A549 (cell line): Measurements from ENCODE around the gene ANKHD1. TPM values are rescaled to one million over a fixed set of nuclear protein-coding genes. Genes with fewer than 3 reads are reported as not detected.

ENCODE experiments used
- ATOH8 ChIP-seq: fragments of 250-450 bp; sonication (Bioruptor Pico); IDR thresholded peaks from 2 replicates; pipeline ENCODE4 v1.5.0; 2020; ENCODE audit warnings: low read depth, mild to moderate bottlenecking, moderate library complexity
- BHLHE40 ChIP-seq: IDR thresholded peaks from 2 replicates; pipeline ENCODE4 v1.6.1; 2012; ENCODE audit warnings: low read depth, low read length, inconsistent platforms
- CBX8 ChIP-seq: fragments of 200-600 bp; sonication (generic); IDR thresholded peaks from 2 replicates; pipeline ENCODE4 v1.6.1; 2016
- CEBPB ChIP-seq, 2 experiments: fragments of >200 bp in 1 of 2; sonication (Bioruptor Twin) in 1 of 2; formaldehyde crosslinking in 1 of 2; IDR thresholded peaks; 2 replicates each; pipeline ENCODE4 v1.6.1; 2012 to 2016
- CHD2 ChIP-seq: fragments of 150-350 bp; IDR thresholded peaks from 2 replicates; pipeline ENCODE4 v1.6.1; 2014; ENCODE audit warnings: low read length; ENCODE audit not compliant: partially characterized antibody
- E2F6 ChIP-seq: IDR thresholded peaks from 2 replicates; pipeline ENCODE4 v1.6.1; 2012; ENCODE audit warnings: low read depth, borderline replicate concordance
- EHF ChIP-seq: fragments of 250-450 bp; sonication (Bioruptor Pico); IDR thresholded peaks from 2 replicates; pipeline ENCODE4 v1.5.0; 2020; ENCODE audit warnings: mild to moderate bottlenecking
- EHMT2 ChIP-seq: fragments of 200-600 bp; sonication (generic); IDR thresholded peaks from 2 replicates; pipeline ENCODE4 v1.6.1; 2016; ENCODE audit warnings: antibody characterized with exemption, low read depth, mild to moderate bottlenecking, moderate library complexity
- EP300 ChIP-seq, 2 experiments: fragments of >200 bp; sonication (Bioruptor Twin); formaldehyde crosslinking; IDR thresholded peaks; 2 replicates in 1 of 2; 3 replicates in 1 of 2; pipeline ENCODE4 v1.6.1; 2016 to 2017
- ESRRA ChIP-seq: fragments of 150-350 bp; IDR thresholded peaks from 2 replicates; pipeline ENCODE4 v1.6.1; 2014; ENCODE audit warnings: mild to moderate bottlenecking, low read length, borderline replicate concordance
- FOSB ChIP-seq: fragments of 250-450 bp; sonication (Bioruptor Pico); IDR thresholded peaks from 2 replicates; pipeline ENCODE4 v1.5.0; 2020; ENCODE audit warnings: mild to moderate bottlenecking, moderate library complexity
- HDAC2 ChIP-seq: fragments of 200-600 bp; sonication (generic); IDR thresholded peaks from 2 replicates; pipeline ENCODE4 v1.6.1; 2016
- HEYL ChIP-seq: fragments of 250-450 bp; sonication (Bioruptor Pico); IDR thresholded peaks from 2 replicates; pipeline ENCODE4 v1.8.0; 2021; ENCODE audit warnings: mild to moderate bottlenecking, moderate library complexity
- HMGXB4 ChIP-seq: fragments of 250-450 bp; sonication (Bioruptor Pico); IDR thresholded peaks from 2 replicates; pipeline ENCODE4 v1.5.0; 2021; ENCODE audit warnings: mild to moderate bottlenecking, moderate library complexity, borderline replicate concordance
- JUN ChIP-seq, 2 experiments: fragments of >200 bp; sonication (Bioruptor Twin); formaldehyde crosslinking; IDR thresholded peaks; 2 replicates in 1 of 2; 3 replicates in 1 of 2; pipeline ENCODE4 v1.6.1; 2016 to 2017
- JUNB ChIP-seq: fragments of >200 bp; sonication (Bioruptor Twin); formaldehyde crosslinking; IDR thresholded peaks from 2 replicates; pipeline ENCODE4 v1.6.1; 2016
- KDM5A ChIP-seq: fragments of 200-600 bp; sonication (generic); IDR thresholded peaks from 2 replicates; pipeline ENCODE4 v1.6.1; 2016; ENCODE audit warnings: antibody characterized with exemption, mild to moderate bottlenecking
- MAZ ChIP-seq: fragments of 150-350 bp; IDR thresholded peaks from 2 replicates; pipeline ENCODE4 v1.6.1; 2014; ENCODE audit warnings: antibody characterized with exemption, low read depth, low read length, borderline replicate concordance
- MYC ChIP-seq: IDR thresholded peaks from 2 replicates; pipeline ENCODE4 v1.6.1; 2012; ENCODE audit warnings: mild to moderate bottlenecking, inconsistent platforms, low read length, improper control_type of control experiment, borderline replicate concordance
- NFE2L2 ChIP-seq: fragments of 150-350 bp; conservative IDR thresholded peaks from 2 replicates; pipeline ENCODE4 v1.6.1; 2014; ENCODE audit warnings: low read length
- NPAS2 ChIP-seq: fragments of 250-450 bp; sonication (Bioruptor Pico); IDR thresholded peaks from 2 replicates; pipeline ENCODE4 v1.8.0; 2022; ENCODE audit warnings: mild to moderate bottlenecking, moderate library complexity, borderline replicate concordance
- NR3C1 ChIP-seq: fragments of >200 bp; sonication (Bioruptor Twin); formaldehyde crosslinking; IDR thresholded peaks from 3 replicates; pipeline ENCODE4 v1.6.1; 2017
- PBX3 ChIP-seq: IDR thresholded peaks from 2 replicates; pipeline ENCODE4 v1.6.1; 2012
- PHF8 ChIP-seq: fragments of 200-600 bp; sonication (generic); IDR thresholded peaks from 2 replicates; pipeline ENCODE4 v1.6.1; 2016; ENCODE audit warnings: low read depth, mild to moderate bottlenecking, antibody characterized with exemption, moderate library complexity, borderline replicate concordance
- POLR2A ChIP-seq: IDR thresholded peaks from 2 replicates; pipeline ENCODE4 v1.6.1; 2012; ENCODE audit warnings: mild to moderate bottlenecking, low read length
- RAD21 ChIP-seq, 2 experiments: fragments of >200 bp in 1 of 2; sonication (Bioruptor Twin) in 1 of 2; formaldehyde crosslinking in 1 of 2; IDR thresholded peaks in 1 of 2; conservative IDR thresholded peaks in 1 of 2; 2 replicates in 1 of 2; 3 replicates in 1 of 2; pipeline ENCODE4 v1.6.1; 2012 to 2018; ENCODE audit warnings: inconsistent platforms in 1 of 2
- RARB ChIP-seq: fragments of 250-450 bp; sonication (Bioruptor Pico); IDR thresholded peaks from 2 replicates; pipeline ENCODE4 v1.8.0; 2021; ENCODE audit warnings: mild to moderate bottlenecking, moderate library complexity
- RCOR1 ChIP-seq: fragments of 150-350 bp; IDR thresholded peaks from 2 replicates; pipeline ENCODE4 v1.6.1; 2014; ENCODE audit warnings: antibody characterized with exemption, low read length, low read depth
- USF2 ChIP-seq: fragments of 450-650 bp; IDR thresholded peaks from 2 replicates; pipeline ENCODE4 v1.6.1; 2014; ENCODE audit warnings: antibody characterized with exemption
- ZC3H11A ChIP-seq: fragments of 450-650 bp; IDR thresholded peaks from 2 replicates; pipeline ENCODE4 v1.6.1; 2014; ENCODE audit warnings: antibody characterized with exemption, mild to moderate bottlenecking
- ZFP36 ChIP-seq: fragments of 450-650 bp; IDR thresholded peaks from 2 replicates; pipeline ENCODE4 v1.6.1; 2014; ENCODE audit warnings: borderline replicate concordance; ENCODE audit not compliant: partially characterized antibody
- ZSCAN20 ChIP-seq: fragments of 250-450 bp; sonication (Bioruptor Pico); IDR thresholded peaks from 2 replicates; pipeline ENCODE4 v1.8.0; 2022; ENCODE audit warnings: mild to moderate bottlenecking, moderate library complexity
- polyA plus RNA-seq, 4 experiments: library from polyadenylated mRNA; depleted of rRNA in 3 of 4; stranded (reverse); fragments of >200 nt; fragmentation: RNase III in 1 of 4; extraction: RNeasy Plus Mini Kit Qiagen cat#74134 plus additional on column Dnase treatment in 1 of 4; gene quantifications; 2 replicates in 3 of 4; 3 replicates in 1 of 4; pipeline ENCODE4 v1.2.3, GENCODE V29; 2011 to 2017
- TF ChIP-seq, protein P1 (sequence below): fragments of 150-350 bp; IDR thresholded peaks from 2 replicates; pipeline ENCODE4 v1.6.1; 2014; ENCODE audit warnings: low read depth, mild to moderate bottlenecking, low read length
- TF ChIP-seq, protein P2 (sequence below): fragments of >200 bp; sonication (Bioruptor Twin); formaldehyde crosslinking; IDR thresholded peaks from 3 replicates; pipeline ENCODE4 v1.6.1; 2016

The ANKHD1 gene
- polyA plus RNA-seq, 2 of the 4 experiments (the other 2 are of a cell fraction) = 46.9 to 94.1 TPM

- TF ChIP-seq BHLHE40 = no peak
- no peak for TF ChIP-seq CEBPB (IDR thresholded peaks at IDR 0.05)
- TF ChIP-seq, protein P1, sequence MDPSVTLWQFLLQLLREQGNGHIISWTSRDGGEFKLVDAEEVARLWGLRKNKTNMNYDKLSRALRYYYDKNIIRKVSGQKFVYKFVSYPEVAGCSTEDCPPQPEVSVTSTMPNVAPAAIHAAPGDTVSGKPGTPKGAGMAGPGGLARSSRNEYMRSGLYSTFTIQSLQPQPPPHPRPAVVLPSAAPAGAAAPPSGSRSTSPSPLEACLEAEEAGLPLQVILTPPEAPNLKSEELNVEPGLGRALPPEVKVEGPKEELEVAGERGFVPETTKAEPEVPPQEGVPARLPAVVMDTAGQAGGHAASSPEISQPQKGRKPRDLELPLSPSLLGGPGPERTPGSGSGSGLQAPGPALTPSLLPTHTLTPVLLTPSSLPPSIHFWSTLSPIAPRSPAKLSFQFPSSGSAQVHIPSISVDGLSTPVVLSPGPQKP = no peak
- TF ChIP-seq EP300 (IDR thresholded peaks at IDR 0.05) = no peak
- peak; percentile 63 for TF ChIP-seq PHF8
- no peak for TF ChIP-seq ZFP36
- no peak for TF ChIP-seq MYC
- no peak for TF ChIP-seq HEYL (CRISPR knock-in tag)
- peak; percentile 22; the same call in 1 of the 2 replicates for TF ChIP-seq EHMT2
- TF ChIP-seq ATOH8 (CRISPR knock-in tag) = no peak; the same call in 1 of the 2 replicates
- peak; percentile 48; the same call in 1 of the 2 replicates for TF ChIP-seq E2F6
- TF ChIP-seq ZC3H11A = no peak
- TF ChIP-seq RAD21 (conservative IDR thresholded peaks at IDR 0.05 in 1 of 2, IDR thresholded peaks at IDR 0.05 in 1 of 2) = no peak
- no peak for TF ChIP-seq EHF (CRISPR knock-in tag)
- TF ChIP-seq ESRRA = no peak
- TF ChIP-seq KDM5A = no peak
- no peak for TF ChIP-seq JUNB
- TF ChIP-seq NR3C1 = no peak
- no peak for TF ChIP-seq ZSCAN20 (CRISPR knock-in tag)
- TF ChIP-seq MAZ = no peak
- no peak for TF ChIP-seq NFE2L2
- peak; percentile 3; the same call in 1 of the 2 replicates for TF ChIP-seq HDAC2
- peak; percentile 40; the same call in 1 of the 2 replicates for TF ChIP-seq POLR2A
- TF ChIP-seq CHD2 = no peak
- no peak for TF ChIP-seq NPAS2 (CRISPR knock-in tag)
- no peak for TF ChIP-seq CBX8
- no peak for TF ChIP-seq RCOR1
- no peak for TF ChIP-seq RARB (CRISPR knock-in tag)
- no peak for TF ChIP-seq HMGXB4 (CRISPR knock-in tag)
- TF ChIP-seq JUN (IDR thresholded peaks at IDR 0.05) = peak in 1 of 2 experiments; percentile 24; a peak in 1 of 5 replicates
- TF ChIP-seq PBX3 = peak; percentile 94
- TF ChIP-seq USF2 = no peak
- TF ChIP-seq, protein P2, sequence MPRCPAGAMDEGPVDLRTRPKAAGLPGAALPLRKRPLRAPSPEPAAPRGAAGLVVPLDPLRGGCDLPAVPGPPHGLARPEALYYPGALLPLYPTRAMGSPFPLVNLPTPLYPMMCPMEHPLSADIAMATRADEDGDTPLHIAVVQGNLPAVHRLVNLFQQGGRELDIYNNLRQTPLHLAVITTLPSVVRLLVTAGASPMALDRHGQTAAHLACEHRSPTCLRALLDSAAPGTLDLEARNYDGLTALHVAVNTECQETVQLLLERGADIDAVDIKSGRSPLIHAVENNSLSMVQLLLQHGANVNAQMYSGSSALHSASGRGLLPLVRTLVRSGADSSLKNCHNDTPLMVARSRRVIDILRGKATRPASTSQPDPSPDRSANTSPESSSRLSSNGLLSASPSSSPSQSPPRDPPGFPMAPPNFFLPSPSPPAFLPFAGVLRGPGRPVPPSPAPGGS = no peak; the same call in 2 of the 3 replicates
- no peak for TF ChIP-seq FOSB (CRISPR knock-in tag)
These were observed 787 bp upstream of the ANKHD1 start (continued) for GRCh38 chr5:140400730-140401361.
